Osteocyte (in vitro differentiated cells): ENCODE measurements around the gene CD81. TPM values are rescaled to one million over a fixed set of nuclear protein-coding genes. Genes with fewer than 3 reads are reported as not detected.

Experiments used
- DNase-seq: peaks from one replicate; pipeline ENCODE4 v3.0.0; 2021; ENCODE audit warnings: mixed read lengths; ENCODE audit not compliant: unreplicated experiment; ENCODE audit errors: extremely low spot score
- H3K27ac Mint-ChIP-seq: one replicate; pipeline ENCODE4 v1.8.0; 2021; ENCODE audit warnings: mild to moderate bottlenecking, mixed read lengths; ENCODE audit not compliant: unreplicated experiment
- H3K27me3 Mint-ChIP-seq: one replicate; pipeline ENCODE4 v1.8.0; 2021; ENCODE audit warnings: mixed read lengths; ENCODE audit not compliant: unreplicated experiment
- H3K36me3 Mint-ChIP-seq: one replicate; pipeline ENCODE4 v1.8.0; 2021; ENCODE audit warnings: mixed read lengths; ENCODE audit not compliant: unreplicated experiment
- H3K4me1 Mint-ChIP-seq: one replicate; pipeline ENCODE4 v1.8.0; 2021; ENCODE audit warnings: mixed read lengths; ENCODE audit not compliant: unreplicated experiment
- H3K4me3 Mint-ChIP-seq: one replicate; pipeline ENCODE4 v1.8.0; 2021; ENCODE audit warnings: mild to moderate bottlenecking, moderate library complexity, mixed read lengths; ENCODE audit not compliant: unreplicated experiment
- H3K9me3 Mint-ChIP-seq: one replicate; pipeline ENCODE4 v1.8.0; 2021; ENCODE audit warnings: mixed read lengths; ENCODE audit not compliant: unreplicated experiment
- CTCF ChIP-seq: fragments of 200-600 bp; sonication (generic); IDR thresholded peaks from 2 replicates; pipeline ENCODE4 v1.5.0; 2021; ENCODE audit warnings: antibody characterized with exemption, mild to moderate bottlenecking, moderate library complexity
- total RNA-seq: library from RNA; stranded (reverse); gene quantifications from 2 replicates; pipeline ENCODE4 v1.2.1, GENCODE V29; 2021

Gene CD81
- total RNA-seq, 1 donor from 2014 or later: 652 TPM

- Mint-ChIP-seq H3K36me3 (no peaks in the 10 kb centered on the region), H3K4me1 (peaks cover 2% of the 10 kb centered on the region), H3K4me3 (no peak overlapping the region), H3K27me3 (no peaks in the 10 kb centered on the region), H3K9me3 (no peaks in the 10 kb centered on the region), H3K27ac (no peak overlapping the region)
- no peak for DNase-seq
- TF ChIP-seq CTCF: no peak
Measured at GRCh38 chr11:2422461-2423156, 45.5 kb downstream of the CD81 start.

GRCh38 chr11:2423157-2424025, 46.3 kb downstream of the CD81 start:
- no peaks in the 10 kb centered on the region for H3K36me3 Mint-ChIP-seq
- no peaks in the 10 kb centered on the region for H3K9me3 Mint-ChIP-seq
- H3K4me1 Mint-ChIP-seq: peaks cover 2% of the 10 kb centered on the region
- no peak for TF ChIP-seq CTCF
- no peaks in the 10 kb centered on the region for H3K27me3 Mint-ChIP-seq
- no peak for DNase-seq
- H3K4me3 Mint-ChIP-seq: no peak overlapping the region
- H3K27ac Mint-ChIP-seq: no peak overlapping the region

- Mint-ChIP-seq H3K4me3 (no peak overlapping the region), H3K36me3 (no peaks in the 10 kb centered on the region), H3K27ac (no peak overlapping the region), H3K27me3 (no peaks in the 10 kb centered on the region), H3K9me3 (no peaks in the 10 kb centered on the region), H3K4me1 (no peaks in the 10 kb centered on the region)
- no peak for TF ChIP-seq CTCF
- no peak for DNase-seq
Measured at GRCh38 chr11:2424811-2425495, 47.8 kb downstream of the CD81 start.

GRCh38 chr11:2425506-2425905, 48.4 kb downstream of the CD81 start:
- Mint-ChIP-seq H3K4me1 (no peaks in the 10 kb centered on the region), H3K36me3 (no peaks in the 10 kb centered on the region), H3K4me3 (no peak overlapping the region), H3K27me3 (no peaks in the 10 kb centered on the region), H3K9me3 (no peaks in the 10 kb centered on the region), H3K27ac (no peak overlapping the region)
- TF ChIP-seq CTCF: no peak
- no peak for DNase-seq

GRCh38 chr11:2426221-2426620, 49.1 kb downstream of the CD81 start:
- Mint-ChIP-seq H3K36me3 (no peaks in the 10 kb centered on the region), H3K4me1 (no peaks in the 10 kb centered on the region), H3K4me3 (no peak overlapping the region), H3K9me3 (no peaks in the 10 kb centered on the region), H3K27ac (no peak overlapping the region), H3K27me3 (no peaks in the 10 kb centered on the region)
- no peak for TF ChIP-seq CTCF
- no peak for DNase-seq
